ENCODE measurements around the gene NCEH1.
"Not testable (repeated sequence)": the region's sequence is repeated elsewhere in the genome, so short reads cannot be mapped to it uniquely, and the experiment has no call there.

Gene NCEH1, protein sequence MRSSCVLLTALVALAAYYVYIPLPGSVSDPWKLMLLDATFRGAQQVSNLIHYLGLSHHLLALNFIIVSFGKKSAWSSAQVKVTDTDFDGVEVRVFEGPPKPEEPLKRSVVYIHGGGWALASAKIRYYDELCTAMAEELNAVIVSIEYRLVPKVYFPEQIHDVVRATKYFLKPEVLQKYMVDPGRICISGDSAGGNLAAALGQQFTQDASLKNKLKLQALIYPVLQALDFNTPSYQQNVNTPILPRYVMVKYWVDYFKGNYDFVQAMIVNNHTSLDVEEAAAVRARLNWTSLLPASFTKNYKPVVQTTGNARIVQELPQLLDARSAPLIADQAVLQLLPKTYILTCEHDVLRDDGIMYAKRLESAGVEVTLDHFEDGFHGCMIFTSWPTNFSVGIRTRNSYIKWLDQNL

DNA sequence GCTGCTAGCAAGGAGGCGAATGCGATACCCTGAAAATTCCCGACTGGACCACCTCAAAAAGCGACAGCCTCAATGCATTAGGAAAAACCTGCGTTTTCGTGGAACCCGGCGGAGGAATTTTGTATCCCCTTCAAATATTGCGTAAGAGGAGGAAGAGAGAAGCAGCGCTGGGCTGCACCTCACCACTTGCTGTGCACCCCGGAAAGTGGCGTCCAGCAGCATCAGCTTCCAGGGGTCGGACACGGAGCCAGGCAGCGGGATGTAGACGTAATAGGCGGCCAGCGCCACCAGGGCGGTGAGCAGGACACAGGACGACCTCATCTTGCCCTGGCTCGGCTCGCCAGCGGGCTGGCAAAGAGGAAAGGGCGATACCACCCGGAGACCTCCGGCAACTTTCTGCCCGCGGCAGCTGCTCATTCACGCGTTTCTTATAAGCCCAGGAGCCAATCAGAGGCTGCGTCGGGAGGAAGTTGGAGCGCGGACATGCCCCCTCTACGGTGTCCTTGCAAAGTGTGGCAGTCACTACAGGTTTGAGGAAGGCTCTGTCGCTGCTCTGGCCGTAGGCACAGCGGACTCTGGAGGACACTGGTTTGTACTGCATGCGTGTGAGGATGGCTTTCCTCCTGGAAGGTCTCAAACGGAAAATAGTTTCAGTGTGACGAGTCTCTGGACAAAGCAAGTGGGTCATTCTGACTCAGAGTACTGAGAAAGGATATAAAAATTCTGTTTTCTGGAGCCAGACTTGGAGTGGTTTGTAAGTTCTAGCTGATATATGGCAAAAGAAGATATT lies at the start of gene NCEH1:
NCEH1 (minus strand) TSS at position 404 of the 790 bp plus-strand sequence; CDS start at position 321, 83 bp downstream.
- peak; percentile 81 for DNase-seq

DNA sequence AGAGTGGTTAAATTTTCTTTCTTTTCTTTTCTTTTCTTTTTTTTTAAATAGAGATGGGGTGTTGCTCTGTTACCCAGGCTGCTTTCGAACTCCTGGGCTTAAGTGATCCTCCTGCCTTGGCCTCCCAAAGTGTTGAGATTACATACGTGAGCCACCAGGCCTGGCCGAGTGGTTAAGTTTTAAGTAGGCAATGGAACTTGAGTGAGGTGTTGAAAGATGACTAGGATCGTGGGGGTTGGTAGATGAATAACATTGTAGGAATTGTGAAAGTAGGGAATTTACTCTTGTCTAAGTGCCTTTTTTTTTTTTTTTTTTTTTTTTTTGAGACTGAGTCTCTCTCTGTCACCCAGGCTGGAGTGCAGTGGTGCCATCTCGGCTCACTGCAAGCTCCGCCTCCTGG lies 49.5 kb upstream of the NCEH1 start:
- not testable (repeated sequence) for DNase-seq

DNA sequence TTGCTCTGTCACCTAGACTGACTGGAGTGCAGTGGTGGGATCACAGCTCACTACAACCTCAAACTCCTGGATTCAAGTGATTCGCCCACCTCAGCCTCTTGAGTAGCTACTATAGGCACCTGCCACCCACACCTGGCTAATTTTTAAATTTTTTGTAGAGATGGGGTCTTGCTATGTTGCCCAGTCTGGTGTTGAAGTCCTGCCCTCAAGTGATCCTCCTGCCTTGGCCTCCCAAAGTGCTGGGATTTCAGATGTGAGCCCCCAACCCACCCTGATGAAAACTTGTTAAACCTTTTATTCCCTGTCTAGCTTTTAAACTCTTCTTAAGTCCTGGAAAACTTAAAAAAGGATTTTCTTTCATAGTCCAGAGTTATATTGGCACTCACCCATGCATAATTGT lies 42.3 kb upstream of the NCEH1 start:
- no peak for DNase-seq

DNA sequence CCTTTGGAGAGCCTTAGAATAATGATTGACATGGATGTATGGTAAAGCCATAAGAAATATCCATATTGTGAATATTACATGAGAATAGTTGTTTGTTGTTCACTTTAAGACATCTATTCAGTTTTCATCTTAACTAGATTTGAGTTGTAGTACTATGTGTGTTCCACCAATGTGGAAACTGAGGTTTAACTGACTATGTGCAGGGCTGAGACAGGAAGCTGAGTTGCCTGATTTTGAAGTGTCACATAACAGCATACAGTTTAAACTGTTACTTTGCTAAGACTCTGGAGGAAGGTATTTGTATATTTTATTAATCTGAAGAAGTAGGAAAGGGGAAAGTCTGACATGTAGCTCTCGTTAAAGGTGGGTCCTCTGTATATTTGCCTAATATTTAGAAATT lies 41.8 kb upstream of the NCEH1 start:
- peak; percentile 10 for DNase-seq

DNA sequence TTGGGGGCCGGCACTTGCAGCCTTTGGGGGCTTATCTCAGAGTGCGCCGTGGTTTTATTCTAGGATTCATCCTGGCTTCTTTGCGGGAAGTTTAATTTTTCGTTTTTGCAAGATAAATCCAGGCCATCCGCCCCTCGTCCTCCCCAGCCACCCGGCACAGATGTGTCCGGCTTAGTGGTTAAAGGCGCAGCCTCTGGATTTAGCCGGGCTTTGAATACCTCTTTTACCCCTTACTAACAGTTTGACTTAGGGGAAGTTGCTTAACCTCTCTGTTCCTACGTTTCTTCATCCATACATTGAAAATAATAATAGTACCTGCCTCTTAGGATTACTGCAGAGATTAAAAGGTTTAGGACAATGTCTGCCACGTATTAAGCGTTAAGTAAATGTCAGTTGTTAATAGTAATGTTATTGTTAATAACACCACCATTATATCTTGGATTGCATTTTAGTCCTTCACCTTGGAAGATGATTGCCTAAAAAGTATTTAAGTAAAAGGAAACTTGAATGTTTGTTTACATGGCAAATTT lies 40.4 kb upstream of the NCEH1 start:
- peak; percentile 7 for DNase-seq

DNA sequence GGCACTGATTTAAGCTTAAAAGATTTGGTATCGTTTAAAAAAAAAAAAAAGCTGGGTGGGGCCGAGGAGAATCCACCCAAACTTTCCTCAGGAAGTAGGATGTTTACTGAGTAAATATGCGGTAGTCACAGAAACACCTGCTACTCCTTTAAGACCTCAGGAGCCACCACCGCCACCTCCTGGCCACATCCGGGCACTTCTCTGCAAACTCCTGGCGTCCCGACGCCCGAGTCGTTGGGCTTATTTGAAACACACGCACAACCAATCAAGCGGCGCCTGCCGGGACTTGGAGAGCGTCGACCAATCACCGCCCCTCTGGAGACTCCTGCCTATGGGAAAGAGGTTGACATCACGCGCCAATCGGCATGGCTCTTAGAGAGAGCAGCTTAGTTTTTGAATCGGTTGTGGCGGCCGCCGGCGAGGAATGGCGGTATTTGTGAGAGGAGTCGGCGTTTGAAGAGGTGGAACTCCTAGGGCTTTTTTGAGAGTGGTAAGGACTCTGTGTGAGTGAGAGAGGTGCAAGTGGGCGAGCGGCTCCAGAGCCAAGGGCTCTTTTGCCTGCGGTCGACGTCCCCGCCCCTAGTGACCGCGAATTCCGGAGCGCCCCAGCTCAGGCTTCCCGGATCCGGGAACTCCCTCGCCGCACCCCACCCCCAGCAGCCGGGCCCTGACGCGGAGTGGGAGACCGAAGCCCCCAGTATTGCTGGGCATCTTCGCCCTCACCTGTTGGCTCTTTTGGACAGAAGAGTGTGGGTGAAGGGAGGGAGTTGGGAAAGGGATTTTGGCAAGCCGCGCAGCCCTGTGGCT lies 39.7 kb upstream of the NCEH1 start, which contains the start of gene ECT2:
ECT2 (plus strand) TSS at position 359 of the 807 bp plus-strand sequence. CDS start 3,805 bp downstream, outside the sequence.
- peak; percentile 99 for DNase-seq

DNA sequence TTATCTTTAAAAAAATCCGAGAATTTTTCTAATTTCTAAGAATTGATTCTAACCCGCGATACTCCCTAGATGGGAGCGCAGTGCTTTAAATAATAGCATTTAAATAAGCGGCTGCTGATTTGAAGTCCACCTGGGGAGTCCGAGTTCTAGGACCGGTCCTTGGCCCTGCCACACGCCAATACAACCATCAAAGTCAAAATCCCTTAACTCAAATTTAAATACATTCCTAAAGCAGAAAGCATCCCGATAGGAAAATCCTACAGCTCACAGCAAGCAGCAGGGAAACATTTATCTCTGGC lies 39.2 kb upstream of the NCEH1 start:
- DNase-seq = no peak

DNA sequence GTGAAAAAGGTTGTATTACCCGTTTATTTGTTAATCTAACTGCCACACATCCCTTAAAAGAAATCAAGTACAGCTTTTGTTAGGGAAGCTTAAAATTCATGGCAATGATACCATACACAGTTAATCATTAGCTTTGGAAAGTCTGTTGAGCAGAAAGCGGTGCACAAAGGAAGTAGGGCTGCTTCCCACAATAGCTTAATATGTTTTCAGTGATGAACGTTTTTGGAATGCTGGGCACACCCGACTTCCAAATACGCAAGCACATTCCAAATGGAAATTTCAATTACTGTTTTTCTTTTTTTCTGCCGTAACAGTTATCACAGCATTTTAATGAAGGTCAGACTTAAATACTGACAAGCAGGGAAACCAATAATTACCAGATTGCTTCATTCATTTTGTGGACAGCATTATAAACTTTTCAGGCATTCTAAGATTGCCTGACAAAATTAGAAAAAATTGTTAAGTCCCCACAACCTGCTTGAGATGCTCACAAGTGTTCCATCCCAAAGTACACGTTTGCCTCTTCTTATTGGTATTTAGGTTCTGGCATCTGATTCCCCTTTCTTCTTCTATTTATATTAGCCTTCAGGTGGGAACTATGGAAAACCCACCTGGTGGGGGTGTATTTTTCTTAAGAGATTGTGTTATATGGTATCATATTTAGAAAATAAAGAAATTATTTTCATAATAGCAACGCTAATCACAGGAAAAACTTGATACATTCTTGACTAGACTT lies 38.5 kb upstream of the NCEH1 start:
- DNase-seq = no peak

DNA sequence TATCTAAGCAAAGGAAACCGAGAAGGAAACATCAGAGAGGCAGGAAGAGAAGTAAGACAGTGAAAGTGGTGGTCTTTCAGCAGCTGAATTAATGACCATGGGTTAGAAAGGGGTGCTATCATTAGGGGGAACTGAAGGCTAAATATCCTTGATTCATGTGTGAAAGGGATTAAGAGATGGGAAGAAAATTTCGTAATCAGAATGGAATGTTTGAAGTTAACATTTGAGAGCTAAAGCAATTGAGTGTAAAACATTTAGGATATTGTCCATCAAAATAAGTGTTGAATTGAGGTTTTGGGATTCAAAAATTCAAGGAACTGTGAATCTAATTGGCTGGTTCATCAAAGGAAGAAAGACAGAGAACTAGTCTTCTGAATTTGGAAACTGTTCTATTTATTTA lies 35.6 kb upstream of the NCEH1 start:
- no peak for DNase-seq

DNA sequence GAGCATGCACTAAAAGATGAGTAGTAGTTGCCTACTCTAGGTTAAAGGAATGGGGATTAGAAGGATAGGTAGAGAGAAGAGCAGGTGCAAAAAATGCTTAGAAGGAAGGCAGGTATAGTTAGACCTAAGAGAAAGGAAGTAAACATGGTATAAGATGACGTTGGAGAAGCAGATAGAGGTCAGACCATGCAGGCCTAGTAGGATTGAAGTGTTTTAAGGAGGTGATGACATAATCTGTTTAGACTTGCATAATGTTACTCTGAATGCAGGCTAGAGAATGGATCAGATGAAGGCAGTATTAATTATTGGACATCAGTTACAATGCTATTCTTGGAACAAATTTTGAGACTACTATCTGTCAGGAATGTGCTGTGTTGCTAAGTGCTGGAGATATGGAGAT lies 28.6 kb upstream of the NCEH1 start:
- DNase-seq = no peak

DNA sequence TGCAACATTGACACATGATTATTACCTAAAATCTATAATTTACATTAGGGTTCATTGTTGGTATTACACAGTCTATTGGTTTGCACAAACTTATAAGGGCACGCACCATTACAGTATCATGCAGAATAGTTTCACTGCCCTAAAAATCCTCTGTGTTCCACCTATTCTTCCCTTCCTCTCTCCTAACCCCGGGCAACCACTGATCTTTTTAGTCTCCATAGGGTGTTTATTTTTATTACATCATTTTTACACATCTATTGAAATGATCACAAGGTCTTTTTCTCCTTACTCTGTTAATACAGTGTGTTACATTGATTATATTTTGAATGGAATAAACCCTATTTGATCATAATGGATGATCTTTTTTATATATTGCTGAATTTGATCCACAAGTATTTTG lies 24.1 kb upstream of the NCEH1 start:
- no peak for DNase-seq

DNA sequence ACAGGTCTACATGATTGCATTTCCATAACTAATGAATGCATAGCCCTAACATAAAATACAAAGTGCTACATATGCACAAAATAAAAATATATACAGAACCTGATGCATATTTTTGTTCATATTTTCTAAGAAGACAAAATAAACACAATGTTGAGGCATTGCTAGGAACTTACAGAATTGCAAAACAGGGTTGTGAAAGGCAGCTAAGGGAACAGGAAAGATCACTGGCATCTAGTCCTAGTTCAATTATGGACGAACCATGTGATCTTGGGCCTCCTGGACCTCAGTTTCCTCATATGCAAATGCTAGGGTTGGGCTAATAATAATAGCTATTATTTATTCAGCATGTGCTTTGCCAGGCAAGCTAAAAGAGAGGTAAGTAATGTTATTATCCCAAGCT lies 15.5 kb upstream of the NCEH1 start:
- no peak for DNase-seq

DNA sequence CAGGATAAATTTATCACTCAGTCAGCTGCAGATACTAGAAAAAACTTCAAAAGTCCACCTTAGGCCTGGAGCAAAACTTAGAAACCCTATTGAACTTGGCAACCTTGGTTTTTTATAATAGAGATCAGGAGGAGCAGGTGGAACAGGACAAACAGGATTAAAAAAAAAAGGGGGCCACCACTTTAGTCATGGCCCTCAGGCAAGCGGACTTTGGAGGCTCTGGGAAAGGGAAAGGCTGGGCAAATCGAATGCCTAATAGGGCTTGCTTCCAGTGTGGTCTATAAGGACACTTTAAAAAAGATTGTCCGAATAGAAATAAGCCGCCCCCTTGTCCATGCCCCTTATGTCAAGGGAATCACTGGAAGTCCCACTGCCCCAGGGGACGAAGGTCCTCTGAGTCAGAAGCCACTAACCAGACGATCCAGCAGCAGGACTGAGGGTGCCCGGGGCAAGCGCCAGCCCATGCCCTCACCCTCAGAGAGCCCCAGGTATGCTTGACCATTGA lies 11.7 kb upstream of the NCEH1 start:
- not testable (repeated sequence) for DNase-seq

DNA sequence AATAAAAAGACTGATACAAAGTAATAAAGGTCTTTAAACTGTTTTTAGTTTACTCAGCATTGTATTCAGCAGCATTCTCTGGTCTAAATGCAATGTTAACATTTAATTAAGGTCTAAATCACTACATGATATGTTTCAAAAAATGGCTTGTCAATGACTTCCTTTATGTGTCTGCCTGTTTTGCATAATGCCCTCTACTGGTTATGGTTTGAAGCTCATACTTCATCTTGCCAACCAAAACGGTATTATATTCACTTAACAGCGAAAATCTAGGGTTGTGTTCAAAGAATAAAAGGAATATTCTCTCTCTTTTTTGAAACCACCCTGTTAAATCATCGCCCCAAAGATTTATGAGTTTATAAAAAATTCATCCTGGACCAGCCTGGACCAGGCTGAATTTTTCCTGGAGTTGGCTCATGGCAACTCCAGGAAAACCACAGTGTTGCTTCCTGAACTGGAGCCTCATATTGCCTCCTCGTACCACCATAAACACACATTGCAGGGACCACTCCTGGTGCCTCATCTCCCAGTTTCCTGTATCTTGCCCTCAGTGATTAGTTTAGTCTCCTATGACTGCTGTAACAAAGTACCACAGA lies 6.7 kb upstream of the NCEH1 start:
- DNase-seq = peak; percentile 18

DNA sequence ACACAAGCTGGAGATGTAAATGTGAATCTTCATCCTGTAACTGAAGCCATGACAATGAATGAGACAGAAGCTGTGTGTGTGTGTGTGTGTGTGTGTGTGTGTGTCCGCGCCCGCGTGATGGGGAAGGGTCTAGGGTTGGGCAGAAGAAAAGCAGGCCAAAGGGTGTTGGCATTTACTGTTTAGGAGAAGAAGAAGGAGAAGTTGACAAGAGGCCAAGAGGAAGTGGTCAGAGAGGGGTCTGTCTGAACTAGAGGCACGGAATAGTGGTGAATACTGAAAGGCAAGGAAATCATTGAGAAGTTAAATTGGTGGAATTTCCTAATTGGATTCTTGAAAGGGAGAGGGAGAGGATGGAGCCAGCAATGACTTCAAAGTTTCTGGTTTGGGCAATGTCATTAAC lies 5.6 kb upstream of the NCEH1 start:
- DNase-seq = no peak

DNA sequence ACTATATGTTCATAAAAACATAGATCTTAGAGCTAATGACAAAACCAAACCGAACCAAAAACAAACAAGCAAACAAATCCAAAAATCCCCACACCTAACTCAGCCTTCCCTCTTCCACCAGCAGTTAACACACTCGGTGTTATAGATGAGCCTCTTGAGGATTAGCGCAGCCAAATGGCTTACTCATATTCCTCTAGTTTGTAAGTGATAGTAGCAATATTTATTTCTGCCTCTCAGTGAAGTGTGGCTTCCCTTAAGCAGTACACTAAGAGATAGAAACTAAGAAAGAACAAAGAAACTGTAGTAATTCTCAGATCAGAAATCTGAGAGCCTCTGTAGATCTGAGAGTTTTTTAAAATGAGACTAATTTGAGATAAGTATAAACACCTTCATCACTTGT lies 2.4 kb upstream of the NCEH1 start:
- no peak for DNase-seq

DNA sequence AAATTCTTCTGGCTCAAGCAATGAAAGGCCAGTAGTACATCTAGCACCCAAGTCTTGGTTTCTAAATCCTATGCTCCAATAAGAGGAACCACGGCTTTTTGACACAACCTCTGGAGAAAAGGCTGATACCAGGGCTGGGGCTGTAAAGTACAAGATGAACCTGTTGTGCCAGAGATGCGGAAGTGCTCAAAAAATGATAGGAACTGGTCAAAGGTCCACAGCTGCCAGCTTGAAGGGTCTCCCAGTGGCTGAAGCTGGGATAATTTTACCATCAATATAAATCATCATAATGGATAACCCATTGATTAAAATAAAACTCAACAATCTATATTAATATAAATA lies 558 bp upstream of the NCEH1 start:
- DNase-seq = no peak

DNA sequence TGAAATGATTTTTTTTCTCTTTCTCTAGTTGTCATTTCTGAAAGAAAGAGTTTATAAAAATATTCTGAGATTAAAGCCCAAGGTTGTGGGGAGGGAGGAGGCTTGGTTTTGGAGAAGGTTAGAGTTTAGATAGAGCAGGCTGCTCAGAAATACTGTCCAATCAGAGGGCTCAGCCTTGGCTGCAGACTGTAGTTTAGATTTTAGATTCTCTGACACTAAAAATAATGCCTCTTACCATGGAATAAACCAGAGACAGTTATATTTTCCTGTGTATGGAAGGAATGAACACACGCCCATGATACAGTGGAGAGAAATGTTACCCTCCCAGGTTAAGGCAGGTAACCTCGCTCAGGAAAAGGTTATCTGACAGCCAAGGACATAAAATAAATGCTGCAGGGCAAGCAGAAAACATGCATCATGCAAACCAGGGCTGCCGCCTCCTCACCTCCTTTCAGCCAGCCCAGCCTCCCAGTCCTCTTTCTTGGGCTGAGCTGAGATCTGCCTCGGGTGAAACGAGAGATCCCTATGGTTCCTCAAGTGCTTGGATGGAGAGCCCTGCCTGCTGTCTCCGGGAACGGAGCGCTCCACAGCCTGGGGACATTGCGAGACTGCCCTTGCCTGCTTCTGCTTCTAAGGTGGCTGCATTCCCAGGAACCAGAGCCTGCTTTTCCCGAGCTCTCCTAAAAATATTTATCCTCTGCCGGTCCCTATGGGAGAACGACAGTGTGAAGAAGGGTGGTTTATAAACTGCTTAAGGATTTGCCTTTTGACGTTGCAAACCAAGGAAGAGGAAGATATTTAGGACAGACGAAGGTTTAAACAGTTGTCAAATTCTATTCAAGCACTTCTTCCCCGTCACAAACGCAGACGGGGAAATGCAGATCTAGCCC lies 848 bp downstream of the NCEH1 start:
- DNase-seq = no peak

DNA sequence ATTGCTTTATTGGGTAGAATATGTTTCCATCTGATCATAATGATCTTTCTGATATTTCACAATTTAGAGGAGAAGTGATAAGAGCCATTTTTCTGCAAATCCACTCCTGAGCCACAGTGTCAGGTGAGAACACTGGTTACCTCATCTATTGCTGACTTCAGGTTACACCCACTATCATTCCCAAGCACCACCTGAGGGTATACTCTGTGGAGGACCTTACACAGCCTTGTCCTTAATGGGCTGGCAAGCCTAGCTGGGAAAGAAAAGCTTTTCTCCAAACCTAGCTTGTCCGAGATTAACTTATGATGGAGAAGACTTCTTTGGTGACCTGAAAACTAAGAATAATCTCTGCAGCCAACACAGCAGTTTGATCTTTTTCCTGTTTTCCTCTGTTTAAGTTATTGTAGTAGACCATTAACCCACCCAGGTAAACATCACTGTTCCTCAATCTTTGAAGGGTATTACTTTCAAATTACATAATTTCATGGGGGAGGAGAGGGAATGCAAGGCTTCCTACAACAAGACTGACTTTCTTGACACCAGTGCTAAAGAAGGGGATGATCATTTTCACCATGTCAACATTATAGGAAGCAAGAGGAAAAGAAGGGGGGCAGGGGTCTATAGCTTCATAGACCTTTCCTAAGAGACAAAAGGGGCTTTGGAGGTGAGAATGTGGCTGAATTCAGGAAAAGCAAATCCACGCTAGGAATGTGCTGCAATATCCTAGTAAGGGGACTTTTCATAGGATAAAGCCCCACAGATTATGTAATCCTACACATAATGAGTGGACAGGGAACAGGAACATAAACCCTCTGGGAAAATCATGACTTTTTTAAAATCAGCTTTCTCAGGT lies 1.7 kb downstream of the NCEH1 start:
- DNase-seq = no peak

DNA sequence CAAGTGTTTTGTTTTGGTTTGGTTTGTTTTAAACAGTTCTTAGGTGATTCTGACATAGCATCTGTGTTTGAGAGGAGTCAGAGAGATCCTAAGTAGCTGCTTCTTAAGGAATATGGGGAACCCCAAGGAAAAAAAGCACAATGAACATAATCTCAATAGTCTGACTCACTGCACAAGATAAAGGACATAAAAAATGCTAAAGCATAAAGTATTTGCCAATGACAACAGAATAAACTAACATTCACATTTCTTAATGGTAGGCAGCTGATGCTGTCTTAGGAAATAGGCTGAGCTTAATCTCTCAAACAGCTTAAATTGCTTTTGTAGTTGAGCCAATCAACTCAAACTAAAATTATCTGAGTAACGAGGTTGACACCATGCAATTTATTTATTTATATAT lies 2.9 kb downstream of the NCEH1 start:
- no peak for DNase-seq
